Ovary (tissue), 3 donors: ENCODE results near the gene KRT6A.

Experiments used
- CTCF ChIP-seq, 3 donors: fragments of 450-650 bp in 2 of 3; fragments of 200-600 bp in 1 of 3; IDR thresholded peaks; one replicate each; pipeline versions ENCODE4 v1.5.1 to v1.8.0; 2016 to 2022; ENCODE audit warnings: antibody characterized with exemption in 3 of 3, mild to moderate bottlenecking in 1 of 3
- POLR2A ChIP-seq: fragments of 450-650 bp; IDR thresholded peaks from one replicate; pipeline ENCODE4 v1.6.1; 2017; ENCODE audit warnings: antibody characterized with exemption, mild to moderate bottlenecking, moderate library complexity
- donor health status: DM: no; HTN: no; CAD: no.

GRCh38 chr12:52440821-52441319 is 52.2 kb downstream of the KRT6A start:
- TF ChIP-seq POLR2A (no peak), CTCF (IDR thresholded peaks at IDR 0.05) (no peak)
